ENCODE data around the gene GTF2F1.

GRCh38 chr19:6418562-6418932, 25.6 kb upstream of the GTF2F1 start:
- TF ChIP-seq, protein P1, sequence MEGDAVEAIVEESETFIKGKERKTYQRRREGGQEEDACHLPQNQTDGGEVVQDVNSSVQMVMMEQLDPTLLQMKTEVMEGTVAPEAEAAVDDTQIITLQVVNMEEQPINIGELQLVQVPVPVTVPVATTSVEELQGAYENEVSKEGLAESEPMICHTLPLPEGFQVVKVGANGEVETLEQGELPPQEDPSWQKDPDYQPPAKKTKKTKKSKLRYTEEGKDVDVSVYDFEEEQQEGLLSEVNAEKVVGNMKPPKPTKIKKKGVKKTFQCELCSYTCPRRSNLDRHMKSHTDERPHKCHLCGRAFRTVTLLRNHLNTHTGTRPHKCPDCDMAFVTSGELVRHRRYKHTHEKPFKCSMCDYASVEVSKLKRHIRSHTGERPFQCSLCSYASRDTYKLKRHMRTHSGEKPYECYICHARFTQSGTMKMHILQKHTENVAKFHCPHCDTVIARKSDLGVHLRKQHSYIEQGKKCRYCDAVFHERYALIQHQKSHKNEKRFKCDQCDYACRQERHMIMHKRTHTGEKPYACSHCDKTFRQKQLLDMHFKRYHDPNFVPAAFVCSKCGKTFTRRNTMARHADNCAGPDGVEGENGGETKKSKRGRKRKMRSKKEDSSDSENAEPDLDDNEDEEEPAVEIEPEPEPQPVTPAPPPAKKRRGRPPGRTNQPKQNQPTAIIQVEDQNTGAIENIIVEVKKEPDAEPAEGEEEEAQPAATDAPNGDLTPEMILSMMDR (IDR thresholded peaks at IDR 0.05): no peak
- no peak for TF ChIP-seq POLR2A (IDR thresholded peaks at IDR 0.05)

All from gastroesophageal sphincter (tissue), 3 donors.